ENCODE measurements around the gene GRIK1. TPM values are rescaled to one million over a fixed set of nuclear protein-coding genes. Genes with fewer than 3 reads are reported as not detected.

The GRIK1 gene
- total RNA-seq, 2 donors from 2014 or later, result 0.36 TPM; not detected in 1

- TF ChIP-seq POLR2A (IDR thresholded peaks at IDR 0.05) (no peak), POLR2AphosphoS5 (IDR thresholded peaks at IDR 0.05) (no peak), CTCF (IDR thresholded peaks at IDR 0.05) (no peak)
- Histone ChIP-seq H3K4me1 (replicated peaks) (no peaks in the 10 kb centered on the region), H3K36me3 (no peaks in the 10 kb centered on the region), H3K9me3 (no peaks in the 10 kb centered on the region), H3K27ac (no peak overlapping the region), H3K27me3 (replicated peaks; ENCODE audit: insufficient read depth) (no peaks in the 10 kb centered on the region), H3K4me3 (no peak overlapping the region)
- intact Hi-C loops (cut with DNase I), result no loop called here
- WGBS, result 100% methylated on average over 1 of the region's 1 CpG
- DNase-seq (ENCODE audit: low spot score), result no peak
Measured at GRCh38 chr21:29557931-29558725, 381.7 kb downstream of the GRIK1 start.

- intact Hi-C loops (cut with DNase I), result no loop called here
- TF ChIP-seq POLR2A (IDR thresholded peaks at IDR 0.05), result no peak
- TF ChIP-seq CTCF (IDR thresholded peaks at IDR 0.05), result no peak
- no peak for TF ChIP-seq POLR2AphosphoS5 (IDR thresholded peaks at IDR 0.05)
- Histone ChIP-seq H3K4me1 (replicated peaks) (no peaks in the 10 kb centered on the region), H3K36me3 (no peaks in the 10 kb centered on the region), H3K9me3 (no peaks in the 10 kb centered on the region), H3K27me3 (replicated peaks; ENCODE audit: insufficient read depth) (no peaks in the 10 kb centered on the region), H3K27ac (no peak overlapping the region), H3K4me3 (no peak overlapping the region)
- 81% methylated on average over 1 of the region's 1 CpG for WGBS
- DNase-seq (ENCODE audit: low spot score), result no peak
Measured at GRCh38 chr21:29557200-29557599, 382.6 kb downstream of the GRIK1 start.

- intact Hi-C loops (cut with DNase I), result no loop called here
- TF ChIP-seq CTCF (IDR thresholded peaks at IDR 0.05) (no peak), POLR2A (IDR thresholded peaks at IDR 0.05) (no peak), POLR2AphosphoS5 (IDR thresholded peaks at IDR 0.05) (no peak)
- no peaks in the 10 kb centered on the region for H3K36me3 ChIP-seq
- no peaks in the 10 kb centered on the region for H3K27me3 ChIP-seq (replicated peaks; ENCODE audit: insufficient read depth)
- H3K4me3 ChIP-seq, result no peak overlapping the region
- H3K27ac ChIP-seq, result no peak overlapping the region
- WGBS, result 82% methylated on average over 2 of the region's 2 CpGs
- H3K4me1 ChIP-seq (replicated peaks), result no peaks in the 10 kb centered on the region
- H3K9me3 ChIP-seq, result no peaks in the 10 kb centered on the region
- no peak for DNase-seq (ENCODE audit: low spot score)
Measured at GRCh38 chr21:29555601-29556000, 384.2 kb downstream of the GRIK1 start.

GRCh38 chr21:29550205-29550604, 389.6 kb downstream of the GRIK1 start:
- H3K36me3 ChIP-seq, result no peaks in the 10 kb centered on the region
- DNase-seq (ENCODE audit: low spot score), result no peak
- H3K9me3 ChIP-seq, result no peaks in the 10 kb centered on the region
- no peak overlapping the region for H3K27ac ChIP-seq
- intact Hi-C loops (cut with DNase I), result no loop called here
- no peak overlapping the region for H3K4me3 ChIP-seq
- TF ChIP-seq POLR2A (IDR thresholded peaks at IDR 0.05) (no peak), CTCF (IDR thresholded peaks at IDR 0.05) (no peak), POLR2AphosphoS5 (IDR thresholded peaks at IDR 0.05) (no peak)
- H3K27me3 ChIP-seq (replicated peaks; ENCODE audit: insufficient read depth), result no peaks in the 10 kb centered on the region
- H3K4me1 ChIP-seq (replicated peaks), result no peaks in the 10 kb centered on the region
- WGBS, result 84% methylated on average over 2 of the region's 2 CpGs

- no peak overlapping the region for H3K4me3 ChIP-seq
- DNase-seq (ENCODE audit: low spot score), result no peak
- WGBS, result 93% methylated on average over 9 of the region's 9 CpGs
- no peaks in the 10 kb centered on the region for H3K9me3 ChIP-seq
- no peaks in the 10 kb centered on the region for H3K36me3 ChIP-seq
- TF ChIP-seq CTCF (IDR thresholded peaks at IDR 0.05), result no peak
- TF ChIP-seq POLR2A (IDR thresholded peaks at IDR 0.05), result no peak
- TF ChIP-seq POLR2AphosphoS5 (IDR thresholded peaks at IDR 0.05), result no peak
- H3K4me1 ChIP-seq (replicated peaks), result no peaks in the 10 kb centered on the region
- H3K27me3 ChIP-seq (replicated peaks; ENCODE audit: insufficient read depth), result no peaks in the 10 kb centered on the region
- no peak overlapping the region for H3K27ac ChIP-seq
- intact Hi-C loops (cut with DNase I), result no loop called here
Measured at GRCh38 chr21:29549614-29550013, 390.2 kb downstream of the GRIK1 start.

Measured in prostate gland (tissue), 2 donors.